GM21737 (cell line): Measurements from ENCODE around the gene SAPCD2.

Source experiments
- ATAC-seq: cut with Tn5 transposase; IDR thresholded peaks from one replicate; pipeline ENCODE4 v1.9.1; 2021; ENCODE audit warnings: mild to moderate bottlenecking, moderate library complexity; ENCODE audit not compliant: unreplicated experiment

SAPCD2 gene

GRCh38 chr9:137050570-137050969 lies 19.8 kb downstream of the SAPCD2 start:
- ATAC-seq = no peak

- ATAC-seq = no peak
Observed at GRCh38 chr9:137049544-137050449, 20.6 kb downstream of the SAPCD2 start.

GRCh38 chr9:137048655-137049543 lies 21.5 kb downstream of the SAPCD2 start:
- ATAC-seq = no peak

- ATAC-seq = no peak
Observed at GRCh38 chr9:137046088-137046787, 24.1 kb downstream of the SAPCD2 start, which contains the start of gene NPDC1. TSS of gene NPDC1 (minus strand) at chr9:137046177. CDS start at chr9:137045989, 188 bp downstream.

- no peak for ATAC-seq
Observed at GRCh38 chr9:137045294-137046087, 24.9 kb downstream of the SAPCD2 start.

GRCh38 chr9:137044502-137045177 lies 25.7 kb downstream of the SAPCD2 start:
- no peak for ATAC-seq

- no peak for ATAC-seq
Observed at GRCh38 chr9:137044037-137044436, 26.3 kb downstream of the SAPCD2 start.

- no peak for ATAC-seq
Observed at GRCh38 chr9:137042751-137043727, 27.3 kb downstream of the SAPCD2 start.

- no peak for ATAC-seq
Observed at GRCh38 chr9:137041124-137041523, 29.2 kb downstream of the SAPCD2 start.

GRCh38 chr9:137040568-137040967 lies 29.8 kb downstream of the SAPCD2 start:
- no peak for ATAC-seq

- no peak for ATAC-seq
Observed at GRCh38 chr9:137039611-137040366, 30.6 kb downstream of the SAPCD2 start.

GRCh38 chr9:137038916-137039315 lies 31.4 kb downstream of the SAPCD2 start:
- ATAC-seq = no peak

GRCh38 chr9:137037483-137037882 lies 32.9 kb downstream of the SAPCD2 start:
- no peak for ATAC-seq

GRCh38 chr9:137037035-137037434 lies 33.3 kb downstream of the SAPCD2 start:
- no peak for ATAC-seq

GRCh38 chr9:137035937-137036336 lies 34.4 kb downstream of the SAPCD2 start:
- ATAC-seq = no peak

GRCh38 chr9:137035507-137035834 lies 34.9 kb downstream of the SAPCD2 start:
- ATAC-seq = no peak

- no peak for ATAC-seq
Observed at GRCh38 chr9:137034709-137035506, 35.4 kb downstream of the SAPCD2 start.
